ENCODE results near the gene ANKRD31.
"Not testable (repeated sequence)": the region's sequence is repeated elsewhere in the genome, so short reads cannot be mapped to it uniquely, and the experiment has no call there.

The ANKRD31 gene

GRCh38 chr5:75262271-75262670 lies 25.6 kb upstream of the ANKRD31 start:
- no peak for DNase-seq
- Mint-ChIP-seq H3K27me3 (peaks cover 31 to 48% of the 10 kb centered on the region in 2 donors), H3K4me3 (no peak overlapping the region), H3K9me3 (no peaks in the 10 kb centered on the region), H3K36me3 (ENCODE audit: insufficient read depth) (no peaks in the 10 kb centered on the region), H3K4me1 (ENCODE audit: low read depth in 2 of 2) (peaks cover 0 to 3% of the 10 kb centered on the region in 2 donors), H3K27ac (no peak overlapping the region)
- ATAC-seq (replicated peaks): no peak

- H3K27ac Mint-ChIP-seq: no peak overlapping the region
- H3K4me3 Mint-ChIP-seq: no peak overlapping the region
- H3K27me3 Mint-ChIP-seq: peaks cover 44 to 53% of the 10 kb centered on the region in 2 donors
- H3K4me1 Mint-ChIP-seq (ENCODE audit: low read depth in 2 of 2): peaks cover 0 to 3% of the 10 kb centered on the region in 2 donors
- H3K36me3 Mint-ChIP-seq (ENCODE audit: insufficient read depth): no peaks in the 10 kb centered on the region
- no peak for ATAC-seq (replicated peaks)
- H3K9me3 Mint-ChIP-seq: no peaks in the 10 kb centered on the region
- DNase-seq: no peak
Observed at GRCh38 chr5:75260708-75261107, 24.0 kb upstream of the ANKRD31 start.

GRCh38 chr5:75250452-75250851 lies 13.8 kb upstream of the ANKRD31 start:
- not testable (repeated sequence) for ATAC-seq (replicated peaks); H3K27ac Mint-ChIP-seq; H3K4me1 Mint-ChIP-seq (ENCODE audit: low read depth in 2 of 2); DNase-seq; H3K36me3 Mint-ChIP-seq (ENCODE audit: insufficient read depth); H3K9me3 Mint-ChIP-seq; H3K4me3 Mint-ChIP-seq
- peaks cover 44 to 63% of the 10 kb centered on the region in 2 donors for H3K27me3 Mint-ChIP-seq

- H3K27ac Mint-ChIP-seq: no peak overlapping the region
- H3K4me1 Mint-ChIP-seq (ENCODE audit: low read depth in 2 of 2): no peaks in the 10 kb centered on the region
- DNase-seq (no peak), ATAC-seq (replicated peaks) (no peak)
- H3K27me3 Mint-ChIP-seq: peaks cover 13 to 24% of the 10 kb centered on the region in 2 donors
- H3K36me3 Mint-ChIP-seq (ENCODE audit: insufficient read depth): no peaks in the 10 kb centered on the region
- no peak overlapping the region for H3K4me3 Mint-ChIP-seq
- H3K9me3 Mint-ChIP-seq: no peaks in the 10 kb centered on the region
Observed at GRCh38 chr5:75245023-75245422, 8.3 kb upstream of the ANKRD31 start.

- no peak for ATAC-seq (replicated peaks)
- no peaks in the 10 kb centered on the region for H3K36me3 Mint-ChIP-seq (ENCODE audit: insufficient read depth)
- H3K27me3 Mint-ChIP-seq: peaks cover 6 to 10% of the 10 kb centered on the region in 2 donors
- H3K27ac Mint-ChIP-seq: no peak overlapping the region
- H3K9me3 Mint-ChIP-seq: no peaks in the 10 kb centered on the region
- H3K4me1 Mint-ChIP-seq (ENCODE audit: low read depth in 2 of 2): no peaks in the 10 kb centered on the region
- no peak for DNase-seq
- no peak overlapping the region for H3K4me3 Mint-ChIP-seq
Observed at GRCh38 chr5:75243510-75243909, 6.8 kb upstream of the ANKRD31 start.

- H3K4me3 Mint-ChIP-seq: no peak overlapping the region
- DNase-seq (no peak), ATAC-seq (replicated peaks) (no peak)
- no peak overlapping the region for H3K27ac Mint-ChIP-seq
- H3K36me3 Mint-ChIP-seq (ENCODE audit: insufficient read depth): no peaks in the 10 kb centered on the region
- no peaks in the 10 kb centered on the region for H3K4me1 Mint-ChIP-seq (ENCODE audit: low read depth in 2 of 2)
- H3K27me3 Mint-ChIP-seq: peaks cover 6 to 9% of the 10 kb centered on the region in 2 donors
- H3K9me3 Mint-ChIP-seq: no peaks in the 10 kb centered on the region
Observed at GRCh38 chr5:75243100-75243499, 6.4 kb upstream of the ANKRD31 start.

GRCh38 chr5:75242067-75242466 lies 5.4 kb upstream of the ANKRD31 start:
- no peak for ATAC-seq (replicated peaks)
- no peak overlapping the region for H3K27ac Mint-ChIP-seq
- peaks cover 0 to 2% of the 10 kb centered on the region in 2 donors for H3K4me1 Mint-ChIP-seq (ENCODE audit: low read depth in 2 of 2)
- DNase-seq: no peak
- peaks cover 0 to 6% of the 10 kb centered on the region in 2 donors for H3K27me3 Mint-ChIP-seq
- H3K9me3 Mint-ChIP-seq: no peaks in the 10 kb centered on the region
- no peak overlapping the region for H3K4me3 Mint-ChIP-seq
- peaks cover 2% of the 10 kb centered on the region for H3K36me3 Mint-ChIP-seq (ENCODE audit: insufficient read depth)

GRCh38 chr5:75239681-75240080 lies 3.0 kb upstream of the ANKRD31 start:
- peaks cover 0 to 6% of the 10 kb centered on the region in 2 donors for H3K27me3 Mint-ChIP-seq
- peaks cover 10% of the 10 kb centered on the region for H3K36me3 Mint-ChIP-seq (ENCODE audit: insufficient read depth)
- ATAC-seq (replicated peaks): no peak
- no peak overlapping the region for H3K4me3 Mint-ChIP-seq
- peaks cover 4 to 6% of the 10 kb centered on the region in 2 donors for H3K4me1 Mint-ChIP-seq (ENCODE audit: low read depth in 2 of 2)
- no peak overlapping the region for H3K27ac Mint-ChIP-seq
- no peak for DNase-seq
- no peaks in the 10 kb centered on the region for H3K9me3 Mint-ChIP-seq

- no peak for ATAC-seq (replicated peaks)
- no peak for DNase-seq
- H3K36me3 Mint-ChIP-seq (ENCODE audit: insufficient read depth): peaks cover 10% of the 10 kb centered on the region
- no peaks in the 10 kb centered on the region for H3K9me3 Mint-ChIP-seq
- H3K27ac Mint-ChIP-seq: peak overlapping the region in 1 of 2 donors; percentile 94
- peak overlapping the region in 1 of 2 donors; percentile 84 for H3K4me3 Mint-ChIP-seq
- peaks cover 4 to 6% of the 10 kb centered on the region in 2 donors for H3K4me1 Mint-ChIP-seq (ENCODE audit: low read depth in 2 of 2)
- H3K27me3 Mint-ChIP-seq: no peaks in the 10 kb centered on the region
Observed at GRCh38 chr5:75235711-75236110, 967 bp downstream of the ANKRD31 start.

GRCh38 chr5:75234251-75234650 lies 2.4 kb downstream of the ANKRD31 start:
- no peaks in the 10 kb centered on the region for H3K27me3 Mint-ChIP-seq
- ATAC-seq (replicated peaks) (no peak), DNase-seq (no peak)
- no peak overlapping the region for H3K27ac Mint-ChIP-seq
- H3K36me3 Mint-ChIP-seq (ENCODE audit: insufficient read depth): peaks cover 10% of the 10 kb centered on the region
- no peak overlapping the region for H3K4me3 Mint-ChIP-seq
- H3K4me1 Mint-ChIP-seq (ENCODE audit: low read depth in 2 of 2): peaks cover 4 to 6% of the 10 kb centered on the region in 2 donors
- no peaks in the 10 kb centered on the region for H3K9me3 Mint-ChIP-seq

- no peak for ATAC-seq (replicated peaks)
- Mint-ChIP-seq H3K27me3 (no peaks in the 10 kb centered on the region), H3K27ac (no peak overlapping the region), H3K4me1 (ENCODE audit: low read depth in 2 of 2) (no peaks in the 10 kb centered on the region), H3K4me3 (no peak overlapping the region), H3K36me3 (ENCODE audit: insufficient read depth) (no peaks in the 10 kb centered on the region), H3K9me3 (no peaks in the 10 kb centered on the region)
- DNase-seq: no peak
Observed at GRCh38 chr5:75226916-75227315, 9.8 kb downstream of the ANKRD31 start.

- Mint-ChIP-seq H3K27me3 (no peaks in the 10 kb centered on the region), H3K4me1 (ENCODE audit: low read depth in 2 of 2) (no peaks in the 10 kb centered on the region), H3K9me3 (peaks cover 0 to 2% of the 10 kb centered on the region in 2 donors), H3K36me3 (ENCODE audit: insufficient read depth) (no peaks in the 10 kb centered on the region), H3K4me3 (no peak overlapping the region), H3K27ac (peak overlapping the region in 1 of 2 donors; percentile 45)
- ATAC-seq (replicated peaks): no peak
- no peak for DNase-seq
Observed at GRCh38 chr5:75225506-75225905, 11.2 kb downstream of the ANKRD31 start.

GRCh38 chr5:75220787-75221186 lies 15.9 kb downstream of the ANKRD31 start:
- H3K27me3 Mint-ChIP-seq: peaks cover 12 to 19% of the 10 kb centered on the region in 2 donors
- H3K27ac Mint-ChIP-seq; H3K4me1 Mint-ChIP-seq (ENCODE audit: low read depth in 2 of 2); H3K9me3 Mint-ChIP-seq; DNase-seq; H3K4me3 Mint-ChIP-seq; H3K36me3 Mint-ChIP-seq (ENCODE audit: insufficient read depth); ATAC-seq (replicated peaks): not testable (repeated sequence)

- DNase-seq (no peak), ATAC-seq (replicated peaks) (no peak)
- no peak overlapping the region for H3K27ac Mint-ChIP-seq
- no peaks in the 10 kb centered on the region for H3K4me1 Mint-ChIP-seq (ENCODE audit: low read depth in 2 of 2)
- H3K9me3 Mint-ChIP-seq: peaks cover 7 to 10% of the 10 kb centered on the region in 2 donors
- H3K4me3 Mint-ChIP-seq: no peak overlapping the region
- peaks cover 12 to 19% of the 10 kb centered on the region in 2 donors for H3K27me3 Mint-ChIP-seq
- peaks cover 3% of the 10 kb centered on the region for H3K36me3 Mint-ChIP-seq (ENCODE audit: insufficient read depth)
Observed at GRCh38 chr5:75214928-75215327, 21.8 kb downstream of the ANKRD31 start.

- peaks cover 7 to 10% of the 10 kb centered on the region in 2 donors for H3K9me3 Mint-ChIP-seq
- no peak for DNase-seq
- H3K27me3 Mint-ChIP-seq: peaks cover 8 to 17% of the 10 kb centered on the region in 2 donors
- H3K4me3 Mint-ChIP-seq: no peak overlapping the region
- ATAC-seq (replicated peaks): no peak
- no peak overlapping the region for H3K27ac Mint-ChIP-seq
- peaks cover 3% of the 10 kb centered on the region for H3K36me3 Mint-ChIP-seq (ENCODE audit: insufficient read depth)
- H3K4me1 Mint-ChIP-seq (ENCODE audit: low read depth in 2 of 2): no peaks in the 10 kb centered on the region
Observed at GRCh38 chr5:75214409-75214808, 22.3 kb downstream of the ANKRD31 start.
